Measurements from ENCODE around the gene ZDHHC19.

Gene ZDHHC19

GRCh38 chr3:196198771-196199753, 12.1 kb downstream of the ZDHHC19 start:
- Histone ChIP-seq H3K9me3 (replicated peaks in 1 of 2; ENCODE audit: control insufficient read depth in 2 of 2, insufficient read depth in 1 of 2, low read depth in 1 of 2, low read length in 2 of 2) (no peaks in the 10 kb centered on the region), H3K36me3 (replicated peaks in 1 of 2; ENCODE audit: control insufficient read depth in 2 of 2, insufficient read depth in 2 of 2, low read length in 2 of 2) (no peaks in the 10 kb centered on the region), H3K4me3 (ENCODE audit: low read length in 2 of 2) (no peak overlapping the region), H2BK120ac (ENCODE audit: low read depth, low read length) (no peak overlapping the region), H2AFZ (ENCODE audit: low read length) (no peak overlapping the region), H2AK5ac (ENCODE audit: low read depth, low read length) (peak overlapping the region; percentile 57), H3K79me1 (ENCODE audit: low read depth, low read length) (peaks cover 4% of the 10 kb centered on the region), H3K27me3 (ENCODE audit: control insufficient read depth in 3 of 3, insufficient read depth in 3 of 3, low read depth in 1 of 3, low read length in 3 of 3) (peaks cover 0 to 19% (median 0%) of the 10 kb centered on the region in 3 experiments), H4K91ac (ENCODE audit: low read depth, low read length, poor library complexity) (no peak overlapping the region), H3K14ac (ENCODE audit: low read length) (no peak overlapping the region), H3K4ac (ENCODE audit: low read length) (no peak overlapping the region), H3K4me2 (ENCODE audit: insufficient read depth, low read length, poor library complexity, severe bottlenecking) (no peak overlapping the region), H3K23ac (ENCODE audit: low read depth, low read length, poor library complexity) (no peak overlapping the region), H3K9ac (ENCODE audit: low read depth, low read length, poor library complexity) (no peak overlapping the region), H2BK5ac (ENCODE audit: low read length) (no peak overlapping the region), H4K8ac (ENCODE audit: low read depth, low read length) (peak overlapping the region; percentile 19), H2BK15ac (ENCODE audit: low read length) (no peak overlapping the region), H3K4me1 (ENCODE audit: control insufficient read depth in 2 of 2, insufficient read depth in 1 of 2, low read depth in 1 of 2, low read length in 2 of 2) (peaks cover 0 to 2% of the 10 kb centered on the region in 2 donors), H3K27ac (replicated peaks; ENCODE audit: low read length) (no peak overlapping the region), H2BK12ac (ENCODE audit: low read length) (no peak overlapping the region), H3K18ac (ENCODE audit: low read length) (no peak overlapping the region)
- DNase-seq (ENCODE audit: low spot score) = no peak
- WGBS, 2 donors (ENCODE audit: extremely low coverage in 2 of 2, insufficient read length in 2 of 2, insufficient replicate concordance in 1 of 2) = no CpG with 5 or more reads among the region's 19 CpGs

GRCh38 chr3:196198081-196198675, 13.0 kb downstream of the ZDHHC19 start:
- peaks cover 0 to 19% (median 0%) of the 10 kb centered on the region in 3 experiments for H3K27me3 ChIP-seq (ENCODE audit: control insufficient read depth in 3 of 3, insufficient read depth in 3 of 3, low read depth in 1 of 3, low read length in 3 of 3)
- H2BK120ac ChIP-seq (ENCODE audit: low read depth, low read length) = no peak overlapping the region
- peaks cover 4% of the 10 kb centered on the region for H3K79me1 ChIP-seq (ENCODE audit: low read depth, low read length)
- H3K4me3 ChIP-seq (ENCODE audit: low read length in 2 of 2) = no peak overlapping the region
- WGBS, 2 donors (ENCODE audit: extremely low coverage in 2 of 2, insufficient read length in 2 of 2, insufficient replicate concordance in 1 of 2) = no CpG with 5 or more reads among the region's 15 CpGs
- H3K4ac ChIP-seq (ENCODE audit: low read length) = no peak overlapping the region
- H2AFZ ChIP-seq (ENCODE audit: low read length) = no peak overlapping the region
- peak overlapping the region; percentile 73 for H2BK12ac ChIP-seq (ENCODE audit: low read length)
- DNase-seq (ENCODE audit: low spot score) = no peak
- H3K9me3 ChIP-seq (replicated peaks in 1 of 2; ENCODE audit: control insufficient read depth in 2 of 2, insufficient read depth in 1 of 2, low read depth in 1 of 2, low read length in 2 of 2) = no peaks in the 10 kb centered on the region
- no peak overlapping the region for H4K91ac ChIP-seq (ENCODE audit: low read depth, low read length, poor library complexity)
- H3K27ac ChIP-seq (replicated peaks; ENCODE audit: low read length) = no peak overlapping the region
- H3K23ac ChIP-seq (ENCODE audit: low read depth, low read length, poor library complexity) = peak overlapping the region; percentile 31
- H3K4me1 ChIP-seq (ENCODE audit: control insufficient read depth in 2 of 2, insufficient read depth in 1 of 2, low read depth in 1 of 2, low read length in 2 of 2) = peaks cover 0 to 6% of the 10 kb centered on the region in 2 donors
- peak overlapping the region; percentile 82 for H3K14ac ChIP-seq (ENCODE audit: low read length)
- no peak overlapping the region for H3K4me2 ChIP-seq (ENCODE audit: insufficient read depth, low read length, poor library complexity, severe bottlenecking)
- no peak overlapping the region for H2BK5ac ChIP-seq (ENCODE audit: low read length)
- H2BK15ac ChIP-seq (ENCODE audit: low read length) = peak overlapping the region; percentile 58
- peak overlapping the region; percentile 17 for H4K8ac ChIP-seq (ENCODE audit: low read depth, low read length)
- H3K18ac ChIP-seq (ENCODE audit: low read length) = no peak overlapping the region
- peak overlapping the region; percentile 57 for H2AK5ac ChIP-seq (ENCODE audit: low read depth, low read length)
- no peaks in the 10 kb centered on the region for H3K36me3 ChIP-seq (replicated peaks in 1 of 2; ENCODE audit: control insufficient read depth in 2 of 2, insufficient read depth in 2 of 2, low read length in 2 of 2)
- H3K9ac ChIP-seq (ENCODE audit: low read depth, low read length, poor library complexity) = no peak overlapping the region

- Histone ChIP-seq H3K9ac (ENCODE audit: low read depth, low read length, poor library complexity) (peak overlapping the region; percentile 21), H3K36me3 (replicated peaks in 1 of 2; ENCODE audit: control insufficient read depth in 2 of 2, insufficient read depth in 2 of 2, low read length in 2 of 2) (no peaks in the 10 kb centered on the region), H2BK12ac (ENCODE audit: low read length) (peak overlapping the region; percentile 4), H3K18ac (ENCODE audit: low read length) (no peak overlapping the region), H3K14ac (ENCODE audit: low read length) (no peak overlapping the region), H3K4ac (ENCODE audit: low read length) (no peak overlapping the region), H3K9me3 (replicated peaks in 1 of 2; ENCODE audit: control insufficient read depth in 2 of 2, insufficient read depth in 1 of 2, low read depth in 1 of 2, low read length in 2 of 2) (no peaks in the 10 kb centered on the region), H2BK120ac (ENCODE audit: low read depth, low read length) (no peak overlapping the region), H4K8ac (ENCODE audit: low read depth, low read length) (no peak overlapping the region), H2AFZ (ENCODE audit: low read length) (no peak overlapping the region), H2BK15ac (ENCODE audit: low read length) (peak overlapping the region; percentile 58), H2AK5ac (ENCODE audit: low read depth, low read length) (peak overlapping the region; percentile 84), H3K4me2 (ENCODE audit: insufficient read depth, low read length, poor library complexity, severe bottlenecking) (no peak overlapping the region), H3K27me3 (ENCODE audit: control insufficient read depth in 3 of 3, insufficient read depth in 3 of 3, low read depth in 1 of 3, low read length in 3 of 3) (peaks cover 0 to 19% (median 0%) of the 10 kb centered on the region in 3 experiments), H4K91ac (ENCODE audit: low read depth, low read length, poor library complexity) (no peak overlapping the region), H3K23ac (ENCODE audit: low read depth, low read length, poor library complexity) (no peak overlapping the region), H2BK5ac (ENCODE audit: low read length) (no peak overlapping the region), H3K79me1 (ENCODE audit: low read depth, low read length) (peaks cover 4% of the 10 kb centered on the region), H3K4me3 (ENCODE audit: low read length in 2 of 2) (no peak overlapping the region), H3K27ac (replicated peaks; ENCODE audit: low read length) (no peak overlapping the region), H3K4me1 (ENCODE audit: control insufficient read depth in 2 of 2, insufficient read depth in 1 of 2, low read depth in 1 of 2, low read length in 2 of 2) (peaks cover 4 to 6% of the 10 kb centered on the region in 2 donors)
- DNase-seq (ENCODE audit: low spot score) = no peak
- no CpG with 5 or more reads among the region's 17 CpGs for WGBS, 2 donors (ENCODE audit: extremely low coverage in 2 of 2, insufficient read length in 2 of 2, insufficient replicate concordance in 1 of 2)
Observed at GRCh38 chr3:196197524-196197923, 13.7 kb downstream of the ZDHHC19 start.

Data from neuronal stem cell (in vitro differentiated cells).